Hepatic stellate cell (primary cell): ENCODE results near the gene FRMD4B.

Source experiments
- DNase-seq: peaks from one replicate; pipeline ENCODE4 v3.0.0; 2011; ENCODE audit warnings: low spot score

FRMD4B gene

GRCh38 chr3:69174871-69175737, 210.8 kb downstream of the FRMD4B start:
- no peak for DNase-seq

DNA sequence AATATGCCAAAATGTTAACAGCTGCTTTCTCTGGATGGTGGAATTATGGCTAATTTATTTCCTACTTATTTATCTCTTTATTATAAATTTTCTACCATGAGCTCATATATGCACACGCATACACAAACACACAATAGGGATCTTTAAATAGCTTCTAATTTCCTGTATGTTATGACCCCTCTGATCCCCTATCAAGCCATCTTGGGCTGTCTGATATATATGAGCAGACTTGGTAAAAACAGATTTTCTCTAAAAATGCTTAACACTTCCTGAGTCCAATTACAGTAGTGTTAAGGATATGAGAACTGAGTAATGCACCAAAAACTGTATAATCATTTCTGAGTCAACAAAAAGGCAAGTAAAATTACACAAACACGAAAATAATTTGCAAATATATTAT, 211.4 kb downstream of the FRMD4B start:
- DNase-seq, result no peak

GRCh38 chr3:69172058-69172457, 213.8 kb downstream of the FRMD4B start:
- no peak for DNase-seq

DNA sequence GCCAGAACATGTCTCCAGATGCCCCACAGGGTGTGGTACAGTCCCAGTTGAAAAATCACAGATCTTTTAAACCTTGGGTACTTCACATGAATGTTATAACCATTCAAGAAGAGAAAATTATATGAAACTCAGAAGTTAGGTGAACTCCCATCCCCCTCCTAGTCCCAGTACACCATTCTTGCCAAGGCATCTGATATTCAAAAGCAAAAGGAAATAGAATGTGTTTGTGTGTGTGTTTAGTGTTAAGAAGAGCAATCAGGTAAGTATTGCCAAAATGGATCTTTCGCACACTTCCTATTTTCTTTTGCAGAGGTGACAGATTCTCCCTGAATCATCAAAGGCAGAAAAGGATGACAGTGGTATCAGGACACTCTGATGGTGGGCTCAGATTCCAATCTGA, 219.4 kb downstream of the FRMD4B start:
- DNase-seq, result no peak

- DNase-seq, result no peak
Observed at GRCh38 chr3:69165744-69166143, 220.1 kb downstream of the FRMD4B start.

GRCh38 chr3:69164296-69164695, 221.6 kb downstream of the FRMD4B start:
- DNase-seq, result no peak

DNA sequence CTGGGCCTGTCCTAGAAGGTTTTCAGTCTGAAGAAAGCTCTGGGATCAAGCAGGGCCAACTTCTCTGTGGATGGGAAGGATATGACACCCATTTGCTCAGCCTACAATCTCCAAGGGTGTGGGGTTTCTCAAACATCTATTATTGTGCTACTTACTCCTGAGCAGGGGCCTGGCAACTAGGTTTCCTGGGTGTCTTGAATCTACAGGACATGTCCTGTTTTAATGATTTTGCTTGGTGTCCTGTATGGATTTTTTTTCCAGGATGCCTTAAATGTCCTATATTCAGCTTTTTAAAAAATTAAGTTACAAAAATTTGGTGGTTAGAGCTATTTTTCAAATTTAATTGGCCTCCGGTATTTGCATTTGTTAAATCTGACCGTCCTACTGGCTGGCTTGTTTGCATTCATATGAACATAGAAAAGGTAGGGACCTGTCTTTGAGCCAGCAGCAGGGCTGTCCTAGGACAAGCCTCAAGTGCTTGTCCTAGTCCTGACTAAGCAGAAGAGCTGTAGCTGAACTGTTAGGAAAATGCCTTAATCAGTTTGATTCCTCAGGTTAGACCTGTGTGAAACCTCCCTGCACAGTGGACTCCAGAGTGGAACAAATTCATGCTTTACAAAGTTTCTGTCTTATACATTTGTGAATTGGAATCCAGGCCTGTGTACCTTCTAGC, 223.4 kb downstream of the FRMD4B start:
- no peak for DNase-seq

- DNase-seq, result peak; percentile 38
Observed at GRCh38 chr3:69161587-69162307, 224.1 kb downstream of the FRMD4B start.

DNA sequence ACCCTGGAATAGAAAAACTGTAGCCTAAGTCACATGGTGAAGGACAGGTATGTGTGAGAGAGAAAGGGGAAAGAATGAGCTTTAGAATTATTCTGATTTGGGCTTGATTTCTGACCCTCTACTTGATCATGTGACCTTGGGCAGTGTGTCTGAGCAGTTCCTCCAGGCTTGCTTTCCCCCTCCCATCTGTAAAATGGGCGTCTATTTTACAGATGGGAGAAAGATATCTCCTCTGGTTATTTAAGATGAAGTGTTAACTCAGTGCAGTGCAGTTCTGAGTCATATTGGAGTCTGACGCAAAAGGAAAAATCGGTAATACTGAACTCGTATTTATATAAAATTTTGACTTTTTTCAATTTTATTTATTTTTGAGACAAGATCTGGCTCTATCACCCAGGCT, 225.4 kb downstream of the FRMD4B start:
- no peak for DNase-seq

- no peak for DNase-seq
Observed at GRCh38 chr3:69160107-69160506, 225.8 kb downstream of the FRMD4B start.

GRCh38 chr3:69149586-69149985, 236.3 kb downstream of the FRMD4B start:
- no peak for DNase-seq

DNA sequence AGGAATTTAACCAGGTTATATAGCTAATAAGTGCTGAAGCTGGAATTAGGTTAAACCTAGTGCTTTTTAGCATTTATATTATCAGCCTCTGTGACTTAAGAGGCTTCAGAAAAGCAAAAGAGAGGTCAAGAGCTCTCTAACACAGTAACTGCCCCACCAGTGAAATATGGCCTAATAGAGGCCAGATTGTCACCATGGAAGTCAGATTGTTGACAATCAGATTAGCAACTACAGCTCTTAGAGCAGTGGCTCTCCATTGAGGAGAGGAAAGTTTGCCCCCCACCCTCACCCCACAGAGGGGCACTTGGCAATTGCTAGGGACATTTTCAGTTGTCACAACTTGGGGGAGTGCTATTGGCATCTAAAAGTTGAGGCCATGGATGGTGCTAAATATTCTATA, 240.2 kb downstream of the FRMD4B start:
- no peak for DNase-seq

- DNase-seq, result no peak
Observed at GRCh38 chr3:69144631-69145245, 241.2 kb downstream of the FRMD4B start.

- DNase-seq, result no peak
Observed at GRCh38 chr3:69143612-69144011, 242.3 kb downstream of the FRMD4B start.

DNA sequence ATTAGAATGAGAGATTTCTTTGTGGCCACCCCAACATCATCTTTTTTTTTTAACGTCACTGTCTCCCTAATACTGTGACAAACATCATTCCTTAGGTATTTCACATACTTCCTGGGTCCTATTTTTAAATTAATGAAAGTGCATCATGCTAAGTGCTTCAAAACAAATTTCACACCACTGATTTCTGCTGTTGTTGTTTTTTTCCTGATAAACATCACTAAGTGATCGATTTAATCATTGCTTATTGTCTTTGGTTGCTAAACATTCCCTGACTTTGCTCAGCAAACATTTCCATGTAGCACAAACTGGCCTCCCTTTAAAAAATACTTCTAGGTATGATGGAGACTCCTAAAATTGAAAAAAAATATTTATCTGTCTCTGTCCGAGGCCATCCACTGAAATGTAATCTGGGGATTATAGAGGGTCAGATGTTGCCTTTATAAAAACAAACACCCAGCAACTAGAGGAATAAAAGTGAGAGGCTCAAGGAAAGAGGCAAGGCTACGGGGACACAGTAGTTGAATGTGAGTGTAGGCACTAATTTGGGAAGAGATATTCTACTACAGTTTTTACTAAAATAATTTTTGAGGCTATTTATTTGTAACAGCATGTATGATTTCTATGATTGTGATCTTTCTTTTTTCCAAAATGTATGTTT, 243.0 kb downstream of the FRMD4B start:
- no peak for DNase-seq

GRCh38 chr3:69142090-69142489, 243.8 kb downstream of the FRMD4B start:
- no peak for DNase-seq

- no peak for DNase-seq
Observed at GRCh38 chr3:69141313-69141712, 244.6 kb downstream of the FRMD4B start.

DNA sequence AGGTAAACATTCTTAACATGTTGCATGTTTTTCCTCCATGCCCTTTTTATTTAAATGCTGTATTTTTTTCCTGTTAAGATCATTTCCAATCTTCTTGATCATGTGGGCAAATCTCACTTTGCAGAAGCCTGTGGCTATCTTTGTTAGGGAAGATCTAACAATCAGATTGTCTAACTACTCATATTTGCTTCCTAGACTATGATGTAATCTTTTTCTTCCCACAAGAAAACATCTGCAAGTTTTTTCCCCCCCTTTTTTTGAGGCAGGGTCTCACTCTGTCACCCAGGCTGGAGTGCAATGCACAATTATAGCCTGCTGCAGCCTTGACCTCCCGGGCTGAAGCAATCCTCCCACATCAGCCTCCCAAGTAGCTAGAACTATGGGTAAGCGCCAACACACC, 248.5 kb downstream of the FRMD4B start:
- no peak for DNase-seq

- DNase-seq, result no peak
Observed at GRCh38 chr3:69137005-69137404, 248.9 kb downstream of the FRMD4B start.

DNA sequence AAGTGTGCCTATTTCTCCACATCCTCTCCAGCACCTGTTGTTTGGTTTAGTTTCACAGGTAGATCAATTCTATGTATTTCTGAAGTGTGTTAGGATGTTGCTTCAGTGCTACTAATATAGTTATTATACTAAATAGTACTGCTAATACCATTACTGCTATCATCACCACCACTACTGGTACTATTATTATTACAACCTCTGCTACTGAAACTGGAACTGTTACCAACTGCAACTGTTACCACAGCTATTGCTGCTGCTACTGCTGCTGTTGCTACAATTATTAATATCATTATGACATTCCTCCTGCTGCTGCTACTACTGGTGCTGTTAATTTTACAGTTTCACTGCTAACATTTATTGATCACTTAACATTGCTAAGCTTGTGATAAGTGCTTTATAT, 255.2 kb downstream of the FRMD4B start:
- DNase-seq, result no peak

GRCh38 chr3:69129531-69129930, 256.4 kb downstream of the FRMD4B start:
- DNase-seq, result no peak

DNA sequence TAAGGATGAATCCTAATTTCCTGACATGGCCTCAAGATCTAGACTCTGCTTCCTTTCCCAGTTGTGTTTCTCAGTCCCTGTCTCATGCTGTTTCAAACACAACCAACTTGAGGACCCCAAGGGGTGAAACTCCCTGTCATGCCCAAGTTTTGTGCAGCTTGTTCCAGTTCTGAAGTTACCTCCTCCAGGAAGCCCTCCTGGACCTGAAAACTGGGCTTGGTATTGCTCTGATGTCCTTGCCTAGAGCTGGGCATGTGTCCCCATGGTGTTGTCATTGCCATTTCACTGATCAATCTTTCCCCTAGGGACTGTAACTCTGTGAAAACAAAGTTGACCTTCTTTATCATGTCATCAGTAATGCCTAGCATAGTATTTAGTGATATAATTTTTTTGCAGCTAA, 257.4 kb downstream of the FRMD4B start:
- no peak for DNase-seq
